NCI-H524 (cell line): ENCODE measurements around the gene RPL13A.
A peak's percentile ranks its signal among the peaks of the same experiment; 100 is the strongest.
"Not testable (repeated sequence)": the region's sequence is repeated elsewhere in the genome, so short reads cannot be mapped to it uniquely, and the experiment has no call there.

Experiments used
- DNase-seq, 2 experiments: peaks; one replicate each; lab custom pipeline; 2025; lab: John Stamatoyannopoulos, UW

Gene RPL13A

DNA sequence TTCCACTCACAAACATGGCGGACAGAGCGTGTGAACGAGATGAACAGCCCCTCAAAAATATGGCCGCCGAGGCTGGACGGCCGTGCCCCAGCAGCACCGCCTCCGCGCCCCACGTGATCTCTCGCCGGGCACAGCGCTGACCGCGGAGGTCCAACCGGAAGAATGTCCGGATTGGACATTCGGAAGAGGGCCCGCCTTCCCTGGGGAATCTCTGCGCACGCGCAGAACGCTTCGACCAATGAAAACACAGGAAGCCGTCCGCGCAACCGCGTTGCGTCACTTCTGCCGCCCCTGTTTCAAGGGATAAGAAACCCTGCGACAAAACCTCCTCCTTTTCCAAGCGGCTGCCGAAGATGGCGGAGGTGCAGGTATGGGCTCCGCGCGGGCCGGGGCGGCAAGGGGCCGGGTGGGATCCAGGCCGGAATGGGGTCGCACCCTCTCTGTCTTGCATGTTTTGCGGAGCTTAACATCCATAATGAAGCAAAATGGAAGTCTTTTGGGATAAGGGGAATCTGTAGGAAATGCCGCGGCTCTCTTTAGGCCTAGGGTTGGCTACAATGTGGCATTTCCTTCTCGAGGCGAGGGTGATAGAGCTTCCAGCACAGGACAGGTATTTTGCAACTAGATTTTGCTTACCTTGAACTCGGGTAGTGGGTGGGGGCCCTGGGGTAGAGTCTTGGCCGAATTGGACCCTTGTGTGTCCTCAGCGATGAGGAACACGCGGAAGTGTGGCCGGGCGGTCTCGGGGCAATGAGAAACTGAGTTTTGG, at the start of gene RPL13A:
Gene RPL13A (plus strand): TSS at position 332 of the 769 bp plus-strand sequence. CDS start 22 bp downstream, at position 354.
- DNase-seq: peak; percentile 99 to 100

DNA sequence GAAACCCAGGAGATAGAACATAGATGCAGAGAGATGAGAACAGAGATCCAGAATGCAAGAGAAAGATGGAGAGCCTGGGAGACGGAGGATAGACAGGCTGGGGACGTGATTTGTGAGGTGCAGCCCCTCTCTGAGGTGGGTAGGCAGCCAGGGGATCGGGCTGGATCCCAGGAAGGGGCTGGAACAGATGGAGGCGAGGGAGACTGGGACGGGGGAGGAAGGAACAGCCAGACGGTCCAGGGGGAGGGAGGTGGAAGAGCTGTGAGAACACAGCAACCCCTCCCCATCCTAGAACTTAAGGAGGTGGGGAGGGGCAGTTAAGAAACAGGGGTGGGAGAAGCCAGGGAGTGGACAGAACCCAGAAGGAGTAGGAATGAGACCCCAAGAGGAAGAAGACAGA, 49.1 kb upstream of the RPL13A start:
- DNase-seq: peak; percentile 89 to 93

DNA sequence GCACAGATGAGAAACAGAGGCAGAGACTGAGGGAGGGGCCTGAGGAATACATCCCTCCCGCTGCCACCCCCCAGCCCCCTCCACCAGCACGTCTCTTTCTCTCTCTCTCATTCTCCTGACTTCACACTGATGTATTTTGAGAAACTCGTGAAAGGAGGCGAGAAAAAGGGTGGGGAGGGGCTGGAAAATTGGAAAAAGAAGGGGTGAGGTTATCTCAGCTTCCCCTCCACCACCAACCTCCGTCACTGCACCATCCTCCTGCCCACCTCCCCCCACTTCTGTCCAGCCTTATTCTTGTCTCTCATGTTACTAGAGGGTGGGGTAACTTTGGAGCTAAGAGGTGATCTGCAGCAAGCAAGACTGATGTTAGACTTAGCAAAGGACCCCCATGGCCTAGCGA, 47.6 kb upstream of the RPL13A start:
- no peak for DNase-seq

DNA sequence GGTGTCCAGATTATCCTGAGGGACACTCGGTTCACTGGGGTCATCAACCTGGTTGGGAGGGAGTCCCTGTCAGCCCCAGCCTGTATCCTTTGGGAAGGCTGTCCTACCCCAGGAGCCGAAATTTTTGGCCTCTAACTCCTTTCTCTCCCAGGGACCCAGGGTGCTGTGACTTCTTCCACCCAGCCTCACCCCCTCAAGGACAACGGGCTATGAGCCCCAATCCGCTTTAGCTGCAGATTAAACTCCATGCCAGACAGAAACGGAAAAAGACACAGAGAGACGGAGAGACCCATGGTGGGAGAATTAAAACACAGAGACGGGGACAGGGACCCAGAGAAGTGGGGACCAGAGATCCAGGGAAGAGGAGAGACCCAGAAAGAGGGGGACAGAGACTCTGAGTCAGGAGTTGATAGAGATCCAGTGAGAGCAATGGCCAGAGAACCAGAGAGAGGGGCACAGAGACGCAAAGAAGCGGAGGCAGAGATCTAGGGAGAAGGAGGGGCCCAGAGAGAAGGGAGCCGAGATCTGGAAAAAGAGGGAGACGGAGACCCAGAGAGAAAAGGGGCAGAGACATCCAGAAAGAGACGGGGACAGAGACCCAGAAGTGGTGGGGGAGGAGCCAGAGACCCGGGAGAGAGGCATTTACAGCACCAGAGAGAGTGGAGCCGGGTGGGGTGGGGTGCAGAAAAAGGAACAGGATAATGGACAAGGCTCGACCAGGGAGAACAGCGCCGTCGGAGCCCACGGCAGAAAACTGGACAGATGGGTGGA, 46.8 kb upstream of the RPL13A start:
- peak in 1 of 2 experiments; percentile 48 for DNase-seq

DNA sequence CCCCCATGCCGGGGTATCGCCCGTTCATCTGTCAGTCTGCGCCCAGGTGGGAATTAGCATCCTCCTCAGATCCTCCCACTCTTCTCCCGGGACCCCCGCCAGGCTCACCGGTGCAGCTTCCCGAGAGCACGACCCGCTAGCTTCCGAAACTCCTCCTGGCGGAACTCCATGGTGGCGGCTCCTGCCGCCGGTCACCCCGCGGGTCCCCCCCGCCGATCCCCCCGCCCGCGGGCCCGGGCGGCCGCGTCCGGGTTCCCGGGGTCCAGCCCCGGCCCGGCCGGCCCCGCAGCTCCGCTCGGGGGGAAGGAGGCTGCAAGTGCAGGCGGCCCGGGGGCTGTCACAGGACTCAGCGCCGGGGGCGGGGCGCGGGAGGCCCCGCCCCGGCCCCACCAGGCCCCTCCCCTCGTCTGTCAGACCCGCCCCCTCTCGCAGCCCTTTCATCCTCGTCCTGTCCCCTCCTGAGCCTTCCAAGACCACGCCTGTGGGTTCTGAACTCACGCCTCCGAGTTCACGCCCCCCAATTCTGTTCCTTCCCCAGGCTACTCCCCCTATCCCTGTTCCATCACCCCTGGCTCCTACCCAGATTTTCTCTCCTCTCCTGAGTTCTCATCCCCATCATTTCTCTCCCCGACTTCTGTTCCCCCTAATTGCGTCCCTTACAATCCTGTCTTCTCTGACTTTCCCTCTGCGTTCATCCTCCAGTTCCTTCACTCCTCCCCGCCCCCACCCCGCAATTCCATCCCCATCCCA, 46.0 kb upstream of the RPL13A start, which contains the start of gene SLC17A7:
Gene SLC17A7 (minus strand): TSS at position 318 of the 750 bp plus-strand sequence. CDS start 148 bp downstream, at position 170.
- peak; percentile 75 to 86 for DNase-seq

DNA sequence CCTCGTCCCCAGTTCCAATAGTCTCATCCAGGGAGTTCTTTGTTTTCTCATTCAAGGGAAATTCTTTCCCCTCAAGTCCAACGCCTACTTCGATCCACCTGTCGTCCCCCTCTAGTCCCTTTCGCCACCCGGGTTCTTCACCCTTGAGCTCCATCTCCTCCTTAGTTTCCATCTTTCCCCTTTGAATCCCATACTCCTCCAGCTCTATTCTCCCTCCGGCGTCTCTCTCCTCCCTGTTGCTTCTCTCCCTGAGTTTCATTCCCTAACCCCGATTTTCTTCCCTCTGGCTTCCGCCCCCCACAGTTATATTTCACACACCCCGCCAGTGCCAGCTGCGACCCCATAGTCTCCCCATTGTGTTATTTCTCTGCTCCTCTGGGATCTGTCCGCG, 45.5 kb upstream of the RPL13A start:
- peak in 1 of 2 experiments; percentile 48 for DNase-seq

DNA sequence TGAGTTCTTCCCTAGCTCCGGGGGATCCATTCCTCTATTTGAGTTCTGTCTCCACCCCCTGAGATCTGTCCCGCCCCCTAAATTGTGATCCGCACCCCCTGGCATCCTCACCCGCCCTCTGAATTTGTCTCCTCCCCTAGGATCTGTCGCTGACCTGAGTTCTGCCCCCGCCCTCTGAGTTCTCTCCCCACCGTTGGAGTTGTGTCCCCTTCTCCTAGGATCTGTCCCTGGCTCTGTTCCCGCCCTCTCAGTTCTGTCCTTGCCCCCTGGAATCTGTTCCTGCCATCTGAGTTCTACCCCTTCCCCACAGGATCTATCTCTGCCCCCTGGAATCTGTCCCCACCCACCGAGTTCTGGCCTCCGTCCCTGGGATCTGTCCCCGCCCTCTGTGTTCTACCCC, 45.1 kb upstream of the RPL13A start:
- DNase-seq: peak; percentile 78 to 79

DNA sequence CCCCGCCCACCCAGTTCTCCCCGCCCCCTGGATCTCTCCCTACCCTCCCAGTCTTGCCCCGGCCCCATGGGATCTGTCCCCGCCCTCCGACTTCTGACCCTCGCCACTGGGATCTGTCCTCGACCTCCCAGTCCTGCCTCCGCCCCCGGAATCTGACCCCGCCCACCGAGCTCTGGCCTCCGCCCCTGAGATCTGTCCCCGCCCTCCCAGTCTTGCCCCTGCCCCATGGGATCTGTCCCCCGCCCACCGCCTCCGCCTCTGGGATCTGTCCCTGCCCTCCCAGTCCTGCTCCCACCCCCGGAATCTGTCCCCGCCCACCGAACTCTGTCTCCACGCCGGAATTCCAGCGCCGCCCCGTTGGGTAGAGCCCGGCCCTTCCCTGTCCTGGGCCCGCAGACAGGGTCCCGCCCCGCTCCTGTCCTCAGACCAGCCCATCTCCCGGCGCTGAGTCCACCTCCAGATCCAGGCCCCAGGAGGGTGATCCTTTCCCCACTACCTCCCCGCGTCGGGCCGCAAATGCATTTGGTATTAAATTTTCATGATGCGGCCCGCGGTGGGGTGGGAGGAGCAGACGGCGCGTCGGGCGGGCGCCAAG, 44.5 kb upstream of the RPL13A start:
- DNase-seq: peak; percentile 90 to 92

DNA sequence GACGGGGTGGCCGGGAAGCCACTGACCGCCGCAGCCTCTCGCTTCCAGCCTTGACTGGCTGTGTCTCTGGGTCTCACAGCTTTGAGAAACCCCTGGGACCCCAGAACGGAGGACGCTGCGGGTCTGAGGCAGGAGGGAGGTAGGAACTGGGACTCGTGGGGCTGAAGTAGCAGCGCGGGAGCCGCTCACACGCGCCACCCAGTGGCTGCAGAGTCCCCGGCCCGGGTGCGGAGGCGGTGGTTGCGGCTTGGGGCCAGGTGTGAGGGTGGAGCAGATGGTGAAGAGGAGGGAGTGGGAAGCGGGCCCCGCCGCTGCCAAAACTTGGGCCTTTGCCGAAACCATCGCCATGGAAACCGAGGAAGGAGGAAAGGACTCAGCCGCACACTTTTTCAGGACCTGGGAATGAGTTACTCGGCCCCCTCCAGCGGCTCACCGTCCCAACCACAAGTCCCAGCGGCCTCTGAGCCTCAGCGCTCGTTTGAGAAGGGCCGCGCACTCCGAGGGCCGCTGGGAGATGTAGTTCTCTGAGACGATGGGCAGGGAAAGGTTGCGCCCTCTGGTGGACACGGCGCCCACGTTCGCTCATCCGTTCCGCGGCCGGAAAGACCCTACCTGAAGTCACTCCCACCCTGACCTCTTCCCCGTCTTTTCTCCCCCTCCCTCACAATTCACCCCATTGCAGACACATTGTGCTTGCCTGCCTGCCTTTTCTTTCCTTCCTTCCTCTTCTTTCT, 43.9 kb upstream of the RPL13A start:
- DNase-seq: peak; percentile 97 to 99

DNA sequence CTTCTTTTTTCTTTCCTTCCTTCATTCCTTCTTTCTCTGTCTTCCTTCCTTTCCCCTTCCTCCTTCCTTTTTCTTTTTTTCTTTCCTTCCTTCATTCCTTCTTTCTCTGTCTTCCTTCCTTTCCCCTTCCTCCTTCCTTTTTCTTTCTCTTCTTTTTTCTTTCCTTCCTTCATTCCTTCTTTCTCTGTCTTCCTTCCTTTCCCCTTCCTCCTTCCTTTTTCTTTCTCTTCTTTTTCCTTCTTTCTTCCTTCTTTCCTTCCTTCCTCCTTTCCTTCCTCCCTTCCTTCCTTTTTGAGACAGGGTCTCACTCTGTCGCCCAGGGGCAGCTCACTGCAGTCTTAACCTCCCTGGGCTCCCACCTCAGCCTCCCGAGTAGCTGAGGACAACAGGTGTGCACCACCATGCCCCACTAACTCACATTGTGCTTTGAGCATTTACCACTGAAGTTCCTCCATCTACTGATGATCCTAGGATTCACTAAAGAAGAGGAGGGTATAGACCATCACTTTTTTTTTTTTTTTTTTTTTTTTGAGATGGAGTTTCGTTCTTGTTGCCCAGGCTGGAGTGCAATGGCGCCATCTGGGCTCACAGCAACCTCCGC, 43.2 kb upstream of the RPL13A start:
- DNase-seq: not testable (repeated sequence)

DNA sequence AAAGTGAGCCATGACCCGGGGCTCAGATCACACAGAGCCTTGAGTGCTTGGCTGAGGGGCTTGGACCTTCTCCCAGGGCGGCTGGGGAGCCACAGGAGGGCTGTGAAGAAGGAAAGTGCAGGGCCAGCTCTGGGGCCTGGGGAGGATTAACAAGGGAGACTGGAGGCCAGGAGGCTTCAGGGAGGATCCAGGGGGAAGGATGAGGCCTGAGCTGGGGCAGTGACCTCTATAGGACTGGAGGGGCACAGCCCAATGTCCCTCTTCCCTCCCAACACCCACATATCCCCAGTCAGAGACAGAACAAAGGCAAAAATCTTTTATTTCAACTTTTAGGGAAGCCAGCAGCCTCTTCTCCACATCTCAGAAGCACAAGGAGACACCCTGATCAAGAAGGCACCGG, 41.4 kb upstream of the RPL13A start:
- DNase-seq: no peak

DNA sequence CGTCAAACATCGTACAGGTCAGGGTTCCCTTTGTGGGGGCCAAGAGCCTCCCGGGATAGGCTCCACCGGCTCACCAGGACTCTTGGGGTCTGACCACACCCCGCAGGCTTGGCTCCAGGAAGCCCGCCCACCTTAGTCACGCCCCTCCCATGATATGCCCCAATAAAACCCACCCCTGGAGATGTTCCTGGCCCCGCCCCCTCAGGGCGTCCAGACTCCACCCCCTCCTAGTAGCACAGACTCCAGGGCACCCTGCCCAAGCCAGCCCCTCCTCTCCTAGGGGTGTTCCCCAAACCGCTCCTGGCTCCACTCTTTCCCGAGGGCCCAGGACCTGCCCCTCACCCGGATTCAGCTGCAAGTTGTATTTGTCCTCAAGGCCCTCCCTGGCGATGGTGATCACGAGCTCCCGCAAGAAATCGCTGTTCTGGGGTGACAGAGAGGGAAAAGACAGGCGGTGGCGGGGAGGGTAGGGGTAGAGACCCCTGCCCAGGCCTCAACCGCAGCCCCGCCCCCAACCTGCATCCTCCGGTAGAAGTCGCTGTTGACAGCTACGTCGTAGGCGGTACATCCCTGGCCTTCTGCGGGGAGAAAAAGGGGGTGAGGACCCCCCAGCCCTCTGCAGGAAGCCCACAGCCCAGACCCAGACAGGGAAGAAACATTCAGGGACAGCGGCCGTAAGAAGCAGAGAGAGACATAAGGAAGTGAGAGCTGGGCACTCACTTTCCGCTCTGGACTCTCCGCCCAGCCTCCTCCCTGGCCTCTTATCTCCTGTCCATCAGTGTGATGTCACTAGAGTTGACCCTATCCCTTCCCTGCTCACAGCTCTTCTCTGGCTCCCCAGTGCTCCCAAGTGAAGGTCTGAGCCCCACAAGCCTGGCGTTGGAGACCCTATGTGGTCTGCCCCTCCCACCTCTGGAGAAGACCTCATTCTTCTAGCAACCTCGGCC, 39.6 kb upstream of the RPL13A start:
- DNase-seq: peak in 1 of 2 experiments; percentile 30

DNA sequence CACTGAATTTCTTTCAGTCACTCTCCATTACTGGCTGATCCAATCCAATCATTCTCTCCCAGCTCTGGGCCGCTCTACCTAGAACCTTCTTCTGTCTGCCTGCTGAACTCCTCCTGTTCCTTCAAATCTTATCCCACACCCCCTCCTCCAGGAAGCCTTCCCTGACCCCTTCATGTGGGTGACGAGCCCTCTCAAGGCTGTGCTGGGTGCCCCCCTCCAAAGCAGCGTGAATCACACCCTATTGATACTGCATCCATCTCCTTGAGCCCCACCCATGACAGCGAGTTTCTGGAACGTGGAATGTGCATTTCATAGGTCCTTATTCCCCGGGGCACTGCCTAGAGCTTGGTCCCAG, 39.0 kb upstream of the RPL13A start:
- DNase-seq: no peak

DNA sequence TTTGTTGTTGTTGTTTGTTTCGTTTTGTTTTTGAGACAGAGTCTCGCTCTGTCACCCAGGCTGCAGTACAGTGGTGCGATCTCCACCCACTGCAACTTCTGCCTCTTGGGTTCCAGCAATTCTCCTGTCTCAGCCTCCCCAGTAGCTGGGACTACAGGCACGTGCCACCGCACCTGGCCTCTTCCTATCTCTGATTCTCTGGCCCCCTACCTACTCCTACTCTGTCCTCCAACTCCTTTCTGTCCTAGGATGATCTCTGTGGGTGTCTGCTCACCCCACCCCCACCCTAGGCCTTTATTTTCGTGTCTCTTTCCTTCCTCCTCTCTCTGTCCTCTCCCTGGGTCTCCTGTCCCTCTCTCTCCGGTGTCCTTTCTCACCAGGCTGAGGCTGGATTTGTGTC, 37.0 kb upstream of the RPL13A start:
- no peak for DNase-seq

DNA sequence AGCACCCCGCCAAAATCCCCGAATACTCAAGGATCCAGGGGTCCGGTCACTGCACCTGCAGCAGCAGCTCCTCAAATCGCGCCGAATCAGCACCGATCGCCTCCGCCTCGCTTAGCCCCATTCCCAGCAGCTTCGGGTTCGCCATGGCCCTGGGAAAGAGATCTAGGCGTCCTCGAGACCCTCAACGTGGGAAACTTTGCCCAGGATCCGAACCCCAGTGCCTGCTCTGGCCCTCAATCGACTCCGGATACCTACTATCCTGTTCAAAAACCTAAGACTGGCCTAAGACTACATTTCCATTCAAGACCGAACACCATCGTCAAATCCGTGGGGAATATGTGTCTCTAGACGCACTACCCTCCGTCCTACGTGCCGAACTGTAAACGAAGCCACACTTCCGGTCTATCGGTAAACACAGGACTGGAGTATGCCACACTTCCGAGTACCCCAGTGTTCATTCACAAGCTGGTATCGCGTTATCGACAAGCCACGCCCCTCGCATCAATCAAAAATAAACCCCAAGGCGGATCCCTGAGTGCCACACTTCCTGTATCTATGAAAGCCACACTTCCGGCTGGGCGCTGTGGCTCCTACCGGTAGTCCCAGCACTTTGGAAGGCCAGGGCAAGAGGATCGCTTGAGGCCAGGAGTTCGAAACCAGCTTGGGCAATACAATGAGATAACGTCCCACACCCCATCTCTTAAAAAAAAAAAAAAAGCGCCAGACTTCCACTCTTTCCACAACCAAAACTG, 35.8 kb upstream of the RPL13A start, which contains the start of gene PIH1D1:
Gene PIH1D1 (minus strand): TSS at position 385 of the 752 bp plus-strand sequence. CDS start 240 bp downstream, at position 145.
- peak; percentile 100 for DNase-seq

DNA sequence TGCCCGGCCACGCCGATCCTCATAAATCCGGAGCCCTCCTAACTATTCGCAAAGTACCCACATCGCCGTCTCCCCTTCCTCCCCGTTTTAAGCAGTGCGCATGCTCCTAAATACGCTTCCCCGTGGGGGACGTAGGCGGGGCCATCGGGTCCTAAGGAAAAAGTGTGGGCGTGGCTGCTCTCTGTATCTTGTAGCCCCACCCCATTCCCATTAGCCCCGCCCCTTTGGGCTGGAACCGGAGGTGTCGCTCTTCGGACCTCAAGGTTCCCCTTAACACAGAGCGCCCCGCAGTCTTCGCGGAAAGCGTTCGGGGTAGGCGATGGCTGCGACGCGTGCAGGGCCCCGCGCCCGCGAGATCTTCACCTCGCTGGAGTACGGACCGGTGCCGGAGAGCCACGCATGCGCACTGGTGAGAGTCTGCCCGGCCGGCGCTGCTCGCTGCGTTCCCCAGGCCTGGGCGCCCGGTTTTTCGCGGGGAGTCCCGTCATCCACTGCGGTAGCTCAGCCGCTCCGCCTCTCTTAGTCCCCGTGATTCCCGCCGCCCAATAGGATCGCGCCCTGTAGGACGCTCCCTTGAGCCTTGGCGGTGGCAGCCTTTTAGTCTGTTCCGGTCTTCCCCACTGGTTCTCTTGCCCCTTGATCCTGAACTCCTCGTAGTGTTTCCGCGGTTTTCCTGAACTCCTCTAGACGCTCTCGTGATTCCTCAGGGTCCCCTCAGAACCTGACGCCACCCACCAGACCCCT, 34.2 kb upstream of the RPL13A start, which contains the start of gene ALDH16A1:
Gene ALDH16A1 (plus strand): TSS at position 213 of the 744 bp plus-strand sequence. CDS start 107 bp downstream, at position 320.
- DNase-seq: peak; percentile 99

DNA sequence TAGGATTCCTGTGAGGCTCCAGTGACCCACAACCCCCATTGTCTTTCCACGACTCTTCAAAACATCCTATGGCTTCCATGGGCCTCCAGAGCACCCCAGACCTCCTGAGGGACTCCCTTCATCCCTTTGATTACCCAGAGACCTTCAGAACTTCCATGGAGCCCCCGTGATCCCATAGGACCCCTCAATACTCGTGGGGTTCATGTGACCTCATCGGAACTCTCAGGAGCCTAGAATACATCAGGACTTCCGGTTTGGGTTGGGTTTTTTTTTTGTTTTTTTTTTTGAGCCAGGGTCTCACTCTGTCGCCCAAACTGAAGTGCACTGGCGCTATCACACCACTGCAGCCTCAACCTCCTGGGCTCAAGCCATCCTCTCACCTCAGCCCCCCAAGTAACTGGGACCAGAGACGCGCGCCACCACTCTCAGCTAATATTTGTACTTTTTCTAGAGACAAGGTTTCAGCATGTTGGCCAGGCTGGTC, 33.6 kb upstream of the RPL13A start:
- no peak for DNase-seq

DNA sequence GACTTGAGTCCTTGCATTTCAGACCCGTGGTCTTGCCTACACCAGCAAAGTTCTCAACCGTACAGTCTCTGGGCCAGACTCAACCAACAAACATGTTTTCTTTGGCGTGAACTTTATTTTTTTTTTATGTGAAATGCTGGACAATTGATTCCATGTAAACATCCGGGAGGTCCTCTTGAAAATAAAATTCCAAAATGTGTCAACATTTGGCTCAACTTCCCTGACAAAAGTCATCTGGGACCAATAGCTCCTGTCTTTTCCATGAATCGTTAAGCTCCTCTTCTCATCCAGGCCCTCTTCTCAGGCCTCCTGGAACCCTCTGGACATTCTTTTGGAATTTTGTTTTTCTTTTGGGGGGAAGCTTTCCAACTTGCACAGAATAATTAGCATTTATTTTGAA, 31.6 kb upstream of the RPL13A start:
- no peak for DNase-seq
